DND-41 (cell line): ENCODE results near the gene SPEG.

Source experiments
- ATAC-seq: fragments of 200-7000 bp; cut with Tn5 transposase; 3 replicates; pipeline ENCODE4 v1.9.1; 2021; ENCODE audit warnings: low read depth; ENCODE audit not compliant: insufficient read depth
- DNase-seq: peaks from one replicate; pipeline ENCODE4 v3.0.0-alpha.2; 2020
- H2AFZ ChIP-seq: 2 replicates; pipeline ENCODE4 v1.6.0; 2012; ENCODE audit warnings: low read depth, low read length
- H3K27ac ChIP-seq: 2 replicates; pipeline ENCODE4 v1.5.1; 2012; ENCODE audit warnings: low read length, inconsistent platforms
- H3K27me3 ChIP-seq: fragments of 200-600 bp; sonication (generic); 2 replicates; pipeline ENCODE4 v1.6.0; 2012; ENCODE audit warnings: low read length, mild to moderate bottlenecking, inconsistent platforms; ENCODE audit not compliant: insufficient read depth, poor library complexity
- H3K36me3 ChIP-seq: 2 replicates; pipeline ENCODE4 v1.5.1; 2012; ENCODE audit warnings: low read length, inconsistent platforms; ENCODE audit not compliant: insufficient read depth
- H3K4me1 ChIP-seq: 2 replicates; pipeline ENCODE4 v1.5.1; 2012; ENCODE audit warnings: mild to moderate bottlenecking, low read length; ENCODE audit not compliant: insufficient read depth
- H3K4me2 ChIP-seq: 2 replicates; pipeline ENCODE4 v1.6.0; 2012; ENCODE audit warnings: mild to moderate bottlenecking, moderate library complexity, low read length, inconsistent platforms; ENCODE audit not compliant: insufficient read depth
- H3K4me3 ChIP-seq, 2 experiments: fragments of 200-600 bp in 1 of 2; shearing (Covaris generic) in 1 of 2; 2 replicates each; pipeline ENCODE4 v1.5.1; 2012 to 2016; ENCODE audit warnings: inconsistent platforms in 2 of 2, low read length in 2 of 2, mild to moderate bottlenecking in 2 of 2, low read depth in 1 of 2, moderate library complexity in 1 of 2
- H3K79me2 ChIP-seq: 2 replicates; pipeline ENCODE4 v1.6.0; 2012; ENCODE audit warnings: low read length, inconsistent platforms; ENCODE audit not compliant: insufficient read depth
- H3K9ac ChIP-seq: 2 replicates; pipeline ENCODE4 v1.6.0; 2012; ENCODE audit warnings: low read depth, mild to moderate bottlenecking, inconsistent platforms, low read length, moderate library complexity
- H3K9me3 ChIP-seq: 2 replicates; pipeline ENCODE4 v1.5.1; 2012; ENCODE audit warnings: low read length, moderate library complexity, mild to moderate bottlenecking, inconsistent platforms; ENCODE audit not compliant: insufficient read depth, severe bottlenecking
- H4K20me1 ChIP-seq: 2 replicates; pipeline ENCODE4 v1.6.0; 2012; ENCODE audit warnings: low read length; ENCODE audit not compliant: insufficient read depth
- EZH2 ChIP-seq: IDR thresholded peaks from 3 replicates; pipeline ENCODE4 v1.6.1; 2012; ENCODE audit warnings: borderline replicate concordance, low read depth, mild to moderate bottlenecking, moderate library complexity, low read length, inconsistent platforms; ENCODE audit not compliant: severe bottlenecking
- TF ChIP-seq, protein P1 (sequence below): IDR thresholded peaks from 2 replicates; pipeline ENCODE4 v1.5.1; 2012; ENCODE audit warnings: borderline replicate concordance, low read length, moderate library complexity, mild to moderate bottlenecking; ENCODE audit not compliant: poor library complexity, severe bottlenecking; ENCODE audit errors: extremely low read depth

Gene SPEG

DNA sequence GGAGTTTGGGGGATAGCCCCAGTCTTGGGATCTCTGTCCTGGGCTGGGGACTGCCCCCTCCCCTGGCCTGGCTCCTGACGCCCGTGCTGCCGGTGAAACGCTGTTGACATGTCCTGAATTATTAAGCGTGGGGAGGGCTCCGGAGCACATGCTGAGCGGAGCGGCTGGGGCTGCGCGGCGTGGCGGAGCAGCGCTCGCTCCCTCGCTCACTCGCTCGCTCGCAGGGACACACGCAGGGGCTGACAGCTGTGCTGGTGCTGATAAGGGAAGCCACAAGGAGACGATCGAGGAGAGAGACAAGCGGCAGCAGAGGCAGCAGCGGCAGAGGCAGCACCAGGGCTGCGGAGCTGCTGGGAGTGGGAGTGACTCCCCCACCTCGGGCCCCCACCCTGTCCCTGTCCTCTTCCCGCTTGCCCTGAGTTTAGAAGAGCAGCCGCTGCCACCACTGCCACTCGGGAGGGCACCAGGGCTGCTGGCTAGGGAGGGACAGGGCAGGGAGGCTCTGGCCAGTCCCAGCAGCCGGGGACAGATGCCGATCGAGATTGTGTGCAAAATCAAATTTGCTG lies 79.6 kb downstream of the SPEG start, which contains the start of gene ASIC4:
Gene ASIC4, plus strand, starts transcription at position 287 of the 566 bp plus-strand sequence. Its CDS starts 243 bp downstream, at position 530.
- Histone ChIP-seq H3K4me1 (peaks cover 5% of the 10 kb centered on the region; the same call in 1 of the 2 replicates), H3K79me2 (no peaks in the 10 kb centered on the region), H4K20me1 (peaks cover 6% of the 10 kb centered on the region), H3K4me3 (no peak within 1 kb of the TSS), H3K4me2 (no peak within 1 kb of the TSS), H3K36me3 (no peaks in the 10 kb centered on the region), H3K27ac (no peak within 1 kb of the TSS), H2AFZ (no peak within 1 kb of the TSS), H3K9ac (no peak within 1 kb of the TSS), H3K9me3 (no peaks in the 10 kb centered on the region), H3K27me3 (peaks cover 53% of the 10 kb centered on the region)
- peak; percentile 66 for ATAC-seq
- peak; percentile 31 for DNase-seq
- TF ChIP-seq, protein P1, sequence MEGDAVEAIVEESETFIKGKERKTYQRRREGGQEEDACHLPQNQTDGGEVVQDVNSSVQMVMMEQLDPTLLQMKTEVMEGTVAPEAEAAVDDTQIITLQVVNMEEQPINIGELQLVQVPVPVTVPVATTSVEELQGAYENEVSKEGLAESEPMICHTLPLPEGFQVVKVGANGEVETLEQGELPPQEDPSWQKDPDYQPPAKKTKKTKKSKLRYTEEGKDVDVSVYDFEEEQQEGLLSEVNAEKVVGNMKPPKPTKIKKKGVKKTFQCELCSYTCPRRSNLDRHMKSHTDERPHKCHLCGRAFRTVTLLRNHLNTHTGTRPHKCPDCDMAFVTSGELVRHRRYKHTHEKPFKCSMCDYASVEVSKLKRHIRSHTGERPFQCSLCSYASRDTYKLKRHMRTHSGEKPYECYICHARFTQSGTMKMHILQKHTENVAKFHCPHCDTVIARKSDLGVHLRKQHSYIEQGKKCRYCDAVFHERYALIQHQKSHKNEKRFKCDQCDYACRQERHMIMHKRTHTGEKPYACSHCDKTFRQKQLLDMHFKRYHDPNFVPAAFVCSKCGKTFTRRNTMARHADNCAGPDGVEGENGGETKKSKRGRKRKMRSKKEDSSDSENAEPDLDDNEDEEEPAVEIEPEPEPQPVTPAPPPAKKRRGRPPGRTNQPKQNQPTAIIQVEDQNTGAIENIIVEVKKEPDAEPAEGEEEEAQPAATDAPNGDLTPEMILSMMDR = no peak
- no peak for TF ChIP-seq EZH2

DNA sequence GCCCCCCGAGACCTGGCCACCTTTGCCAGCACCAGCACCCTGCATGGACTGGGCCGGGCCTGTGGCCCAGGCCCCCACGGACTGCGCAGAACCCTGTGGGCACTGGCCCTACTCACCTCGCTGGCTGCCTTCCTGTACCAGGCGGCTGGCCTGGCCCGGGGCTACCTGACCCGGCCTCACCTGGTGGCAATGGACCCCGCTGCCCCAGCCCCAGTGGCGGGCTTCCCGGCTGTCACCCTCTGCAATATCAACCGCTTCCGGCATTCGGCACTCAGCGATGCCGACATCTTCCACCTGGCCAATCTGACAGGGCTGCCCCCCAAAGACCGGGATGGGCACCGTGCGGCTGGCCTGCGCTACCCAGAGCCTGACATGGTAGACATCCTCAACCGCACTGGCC lies 80.2 kb downstream of the SPEG start:
- H3K9ac ChIP-seq = no peak overlapping the region

DNA sequence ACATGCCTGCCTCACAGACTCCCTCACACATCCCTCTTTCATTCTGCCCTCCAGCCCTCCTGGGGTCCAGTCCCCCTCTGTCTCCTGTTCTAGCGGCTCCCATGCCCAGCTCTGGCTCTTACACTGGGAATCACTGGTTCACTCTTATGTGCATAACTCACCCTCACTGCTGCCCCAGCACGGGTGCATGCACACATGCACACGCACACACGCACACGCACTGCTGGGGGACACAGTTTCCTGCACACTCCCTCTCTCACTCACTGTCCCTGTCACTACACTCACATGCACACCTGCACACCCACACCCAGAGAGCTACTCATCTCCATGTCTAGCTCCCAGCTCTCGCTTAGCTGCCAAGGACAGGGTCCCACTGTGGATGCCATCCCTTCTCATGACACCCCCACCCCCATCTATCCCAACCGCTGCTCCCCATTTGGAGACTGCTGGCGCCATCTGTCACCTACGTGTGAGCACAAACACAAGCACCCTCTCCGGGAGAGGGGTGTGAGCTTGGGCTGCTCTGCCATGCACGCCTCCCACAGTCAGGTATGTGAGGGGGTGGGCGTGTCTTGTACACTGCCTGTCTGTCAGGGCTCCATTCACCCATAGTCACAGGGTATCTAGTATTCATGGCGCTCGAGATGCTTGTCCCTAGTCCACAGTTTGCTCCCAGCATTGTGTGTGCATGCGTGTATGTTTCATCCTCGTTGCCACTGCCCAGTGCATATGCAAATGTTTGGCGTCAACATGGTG lies 81.4 kb downstream of the SPEG start:
- peaks cover 6% of the 10 kb centered on the region for H4K20me1 ChIP-seq
- no peak overlapping the region for H3K4me3 ChIP-seq
- H3K4me2 ChIP-seq = no peak overlapping the region
- DNase-seq = no peak
- no peaks in the 10 kb centered on the region for H3K79me2 ChIP-seq
- peaks cover 56% of the 10 kb centered on the region for H3K27me3 ChIP-seq
- TF ChIP-seq, protein P1 = no peak
- no peak for TF ChIP-seq EZH2
- ATAC-seq = no peak
- H3K4me1 ChIP-seq = peaks cover 2% of the 10 kb centered on the region; the same call in 1 of the 2 replicates
- no peak overlapping the region for H2AFZ ChIP-seq
- H3K27ac ChIP-seq = no peak overlapping the region
- H3K9ac ChIP-seq = no peak overlapping the region
- no peaks in the 10 kb centered on the region for H3K36me3 ChIP-seq
- no peaks in the 10 kb centered on the region for H3K9me3 ChIP-seq

More for the DNA sequence above, 80.2 kb downstream of the SPEG start:
- no peak for ATAC-seq
- Histone ChIP-seq H3K27me3 (peaks cover 53% of the 10 kb centered on the region), H3K4me3 (no peak overlapping the region), H3K4me1 (peaks cover under 1% of the 10 kb centered on the region; the same call in 1 of the 2 replicates), H3K79me2 (no peaks in the 10 kb centered on the region), H4K20me1 (peaks cover 6% of the 10 kb centered on the region), H2AFZ (no peak overlapping the region), H3K4me2 (no peak overlapping the region), H3K27ac (no peak overlapping the region), H3K36me3 (no peaks in the 10 kb centered on the region), H3K9me3 (no peaks in the 10 kb centered on the region)
- TF ChIP-seq, protein P1 = no peak
- TF ChIP-seq EZH2 = no peak
- DNase-seq = no peak
